H1 (cell line): ENCODE measurements around the gene SLC26A11. TPM values are rescaled to one million over a fixed set of nuclear protein-coding genes. Genes with fewer than 3 reads are reported as not detected.

Source experiments
- CREB1 ChIP-seq: IDR thresholded peaks from 2 replicates; pipeline ENCODE4 v1.6.1; 2012; ENCODE audit warnings: inconsistent platforms
- EP300 ChIP-seq, 2 experiments: IDR thresholded peaks; 1 replicate in 1 of 2; 2 replicates in 1 of 2; pipeline ENCODE4 v1.6.1; 2011 to 2012; ENCODE audit warnings: low read depth in 2 of 2, low read length in 2 of 2, mild to moderate bottlenecking in 2 of 2, borderline replicate concordance in 1 of 2, inconsistent platforms in 1 of 2, moderate library complexity in 1 of 2
- JUND ChIP-seq: IDR thresholded peaks from 2 replicates; pipeline ENCODE4 v1.6.1; 2011; ENCODE audit warnings: mild to moderate bottlenecking, improper control_type of control experiment, low read length
- SIX5 ChIP-seq: IDR thresholded peaks from 2 replicates; pipeline ENCODE4 v1.6.1; 2011; ENCODE audit warnings: mild to moderate bottlenecking, low read depth, low read length
- polyA plus RNA-seq, 7 experiments: library from polyadenylated mRNA; depleted of rRNA in 3 of 7; stranded (reverse) in 5 of 7; unstranded in 2 of 7; fragments of >200 nt in 5 of 7; fragments of 200-250 nt in 2 of 7; gene quantifications; 1 replicate in 5 of 7; 2 replicates in 1 of 7; 4 replicates in 1 of 7; pipeline versions ENCODE4 v1.2.1 to v1.2.3, GENCODE V29; 2011 to 2013; ENCODE audit warnings: missing spikeins in 2 of 7, mixed read lengths in 2 of 7
- total RNA-seq: library from RNA; stranded (reverse); fragmentation: NEBNext Ultra II Directional; extraction: Animal tissue kit (Norgen Biotek cat#: 25700); gene quantifications from 2 replicates; pipeline ENCODE4 v1.2.1, GENCODE V29; 2021
- TF ChIP-seq, protein P1 (sequence below): fragments of 300-600 bp; sonication (generic); IDR thresholded peaks from 2 replicates; pipeline ENCODE4 v1.7.1; 2012; ENCODE audit warnings: low read length, moderate library complexity, mild to moderate bottlenecking, inconsistent platforms; ENCODE audit not compliant: insufficient replicate concordance

SLC26A11 gene
- total and polyA plus RNA-seq, 2 of the 8 experiments (the other 6 are each of a cell fraction or from before 2014, with no cell fraction given): 15.5 to 25.9 TPM

DNA sequence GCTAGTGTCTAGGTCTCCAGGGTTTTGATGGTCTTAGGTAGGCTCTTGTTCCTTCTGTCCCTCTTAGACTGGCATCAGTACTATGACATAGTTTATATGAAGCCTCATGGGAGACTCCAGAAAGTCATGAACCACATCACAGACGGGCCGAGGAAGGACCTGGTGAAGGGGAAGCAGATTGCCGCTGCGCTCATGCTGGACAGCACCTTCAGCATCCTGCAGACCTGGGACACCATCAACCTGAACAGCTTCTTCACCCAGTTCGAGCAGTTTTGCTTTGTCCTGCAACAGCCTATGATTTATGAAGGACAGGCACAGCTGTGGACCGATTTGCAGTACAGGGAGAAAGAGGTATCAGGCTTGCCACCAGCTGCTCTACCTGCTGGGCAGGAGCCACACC lies 74.4 kb downstream of the SLC26A11 start (continued):
- TF ChIP-seq, protein P1, sequence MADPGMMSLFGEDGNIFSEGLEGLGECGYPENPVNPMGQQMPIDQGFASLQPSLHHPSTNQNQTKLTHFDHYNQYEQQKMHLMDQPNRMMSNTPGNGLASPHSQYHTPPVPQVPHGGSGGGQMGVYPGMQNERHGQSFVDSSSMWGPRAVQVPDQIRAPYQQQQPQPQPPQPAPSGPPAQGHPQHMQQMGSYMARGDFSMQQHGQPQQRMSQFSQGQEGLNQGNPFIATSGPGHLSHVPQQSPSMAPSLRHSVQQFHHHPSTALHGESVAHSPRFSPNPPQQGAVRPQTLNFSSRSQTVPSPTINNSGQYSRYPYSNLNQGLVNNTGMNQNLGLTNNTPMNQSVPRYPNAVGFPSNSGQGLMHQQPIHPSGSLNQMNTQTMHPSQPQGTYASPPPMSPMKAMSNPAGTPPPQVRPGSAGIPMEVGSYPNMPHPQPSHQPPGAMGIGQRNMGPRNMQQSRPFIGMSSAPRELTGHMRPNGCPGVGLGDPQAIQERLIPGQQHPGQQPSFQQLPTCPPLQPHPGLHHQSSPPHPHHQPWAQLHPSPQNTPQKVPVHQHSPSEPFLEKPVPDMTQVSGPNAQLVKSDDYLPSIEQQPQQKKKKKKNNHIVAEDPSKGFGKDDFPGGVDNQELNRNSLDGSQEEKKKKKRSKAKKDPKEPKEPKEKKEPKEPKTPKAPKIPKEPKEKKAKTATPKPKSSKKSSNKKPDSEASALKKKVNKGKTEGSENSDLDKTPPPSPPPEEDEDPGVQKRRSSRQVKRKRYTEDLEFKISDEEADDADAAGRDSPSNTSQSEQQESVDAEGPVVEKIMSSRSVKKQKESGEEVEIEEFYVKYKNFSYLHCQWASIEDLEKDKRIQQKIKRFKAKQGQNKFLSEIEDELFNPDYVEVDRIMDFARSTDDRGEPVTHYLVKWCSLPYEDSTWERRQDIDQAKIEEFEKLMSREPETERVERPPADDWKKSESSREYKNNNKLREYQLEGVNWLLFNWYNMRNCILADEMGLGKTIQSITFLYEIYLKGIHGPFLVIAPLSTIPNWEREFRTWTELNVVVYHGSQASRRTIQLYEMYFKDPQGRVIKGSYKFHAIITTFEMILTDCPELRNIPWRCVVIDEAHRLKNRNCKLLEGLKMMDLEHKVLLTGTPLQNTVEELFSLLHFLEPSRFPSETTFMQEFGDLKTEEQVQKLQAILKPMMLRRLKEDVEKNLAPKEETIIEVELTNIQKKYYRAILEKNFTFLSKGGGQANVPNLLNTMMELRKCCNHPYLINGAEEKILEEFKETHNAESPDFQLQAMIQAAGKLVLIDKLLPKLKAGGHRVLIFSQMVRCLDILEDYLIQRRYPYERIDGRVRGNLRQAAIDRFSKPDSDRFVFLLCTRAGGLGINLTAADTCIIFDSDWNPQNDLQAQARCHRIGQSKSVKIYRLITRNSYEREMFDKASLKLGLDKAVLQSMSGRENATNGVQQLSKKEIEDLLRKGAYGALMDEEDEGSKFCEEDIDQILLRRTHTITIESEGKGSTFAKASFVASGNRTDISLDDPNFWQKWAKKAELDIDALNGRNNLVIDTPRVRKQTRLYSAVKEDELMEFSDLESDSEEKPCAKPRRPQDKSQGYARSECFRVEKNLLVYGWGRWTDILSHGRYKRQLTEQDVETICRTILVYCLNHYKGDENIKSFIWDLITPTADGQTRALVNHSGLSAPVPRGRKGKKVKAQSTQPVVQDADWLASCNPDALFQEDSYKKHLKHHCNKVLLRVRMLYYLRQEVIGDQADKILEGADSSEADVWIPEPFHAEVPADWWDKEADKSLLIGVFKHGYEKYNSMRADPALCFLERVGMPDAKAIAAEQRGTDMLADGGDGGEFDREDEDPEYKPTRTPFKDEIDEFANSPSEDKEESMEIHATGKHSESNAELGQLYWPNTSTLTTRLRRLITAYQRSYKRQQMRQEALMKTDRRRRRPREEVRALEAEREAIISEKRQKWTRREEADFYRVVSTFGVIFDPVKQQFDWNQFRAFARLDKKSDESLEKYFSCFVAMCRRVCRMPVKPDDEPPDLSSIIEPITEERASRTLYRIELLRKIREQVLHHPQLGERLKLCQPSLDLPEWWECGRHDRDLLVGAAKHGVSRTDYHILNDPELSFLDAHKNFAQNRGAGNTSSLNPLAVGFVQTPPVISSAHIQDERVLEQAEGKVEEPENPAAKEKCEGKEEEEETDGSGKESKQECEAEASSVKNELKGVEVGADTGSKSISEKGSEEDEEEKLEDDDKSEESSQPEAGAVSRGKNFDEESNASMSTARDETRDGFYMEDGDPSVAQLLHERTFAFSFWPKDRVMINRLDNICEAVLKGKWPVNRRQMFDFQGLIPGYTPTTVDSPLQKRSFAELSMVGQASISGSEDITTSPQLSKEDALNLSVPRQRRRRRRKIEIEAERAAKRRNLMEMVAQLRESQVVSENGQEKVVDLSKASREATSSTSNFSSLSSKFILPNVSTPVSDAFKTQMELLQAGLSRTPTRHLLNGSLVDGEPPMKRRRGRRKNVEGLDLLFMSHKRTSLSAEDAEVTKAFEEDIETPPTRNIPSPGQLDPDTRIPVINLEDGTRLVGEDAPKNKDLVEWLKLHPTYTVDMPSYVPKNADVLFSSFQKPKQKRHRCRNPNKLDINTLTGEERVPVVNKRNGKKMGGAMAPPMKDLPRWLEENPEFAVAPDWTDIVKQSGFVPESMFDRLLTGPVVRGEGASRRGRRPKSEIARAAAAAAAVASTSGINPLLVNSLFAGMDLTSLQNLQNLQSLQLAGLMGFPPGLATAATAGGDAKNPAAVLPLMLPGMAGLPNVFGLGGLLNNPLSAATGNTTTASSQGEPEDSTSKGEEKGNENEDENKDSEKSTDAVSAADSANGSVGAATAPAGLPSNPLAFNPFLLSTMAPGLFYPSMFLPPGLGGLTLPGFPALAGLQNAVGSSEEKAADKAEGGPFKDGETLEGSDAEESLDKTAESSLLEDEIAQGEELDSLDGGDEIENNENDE: no peak
- TF ChIP-seq EP300 (IDR thresholded peaks at IDR 0.05; ENCODE audit: borderline replicate concordance in 1 of 2, low read depth in 2 of 2, low read length in 2 of 2) (no peak), SIX5 (no peak), CREB1 (no peak), JUND (no peak)
